GM19099 (cell line): ENCODE data around the gene TRPV4.

Experiments used
- POLR2A ChIP-seq: IDR thresholded peaks from 3 replicates; pipeline ENCODE4 v1.6.1; 2011; ENCODE audit warnings: low read depth; ENCODE audit not compliant: insufficient read length; ENCODE audit errors: extremely low read depth

Gene TRPV4

GRCh38 chr12:109839444-109839843, 6.2 kb upstream of the TRPV4 start:
- no peak for TF ChIP-seq POLR2A

GRCh38 chr12:109836916-109837315, 3.7 kb upstream of the TRPV4 start:
- no peak for TF ChIP-seq POLR2A

GRCh38 chr12:109835827-109836226, 2.6 kb upstream of the TRPV4 start:
- no peak for TF ChIP-seq POLR2A

- TF ChIP-seq POLR2A, result no peak
These were observed 474 bp downstream of the TRPV4 start for GRCh38 chr12:109832541-109833306.

- TF ChIP-seq POLR2A, result no peak
These were observed 1.3 kb downstream of the TRPV4 start for GRCh38 chr12:109831929-109832328.

- no peak for TF ChIP-seq POLR2A
These were observed 1.8 kb downstream of the TRPV4 start for GRCh38 chr12:109831365-109831764.

GRCh38 chr12:109830718-109831117, 2.5 kb downstream of the TRPV4 start:
- TF ChIP-seq POLR2A, result no peak

GRCh38 chr12:109830267-109830666, 2.9 kb downstream of the TRPV4 start:
- no peak for TF ChIP-seq POLR2A

- TF ChIP-seq POLR2A, result no peak
These were observed 3.5 kb downstream of the TRPV4 start for GRCh38 chr12:109829667-109830066.

- no peak for TF ChIP-seq POLR2A
These were observed 4.3 kb downstream of the TRPV4 start for GRCh38 chr12:109828754-109829511.

- no peak for TF ChIP-seq POLR2A
These were observed 5.3 kb downstream of the TRPV4 start for GRCh38 chr12:109827566-109828550.

- TF ChIP-seq POLR2A, result no peak
These were observed 6.1 kb downstream of the TRPV4 start for GRCh38 chr12:109827080-109827479.

GRCh38 chr12:109824731-109825130, 8.5 kb downstream of the TRPV4 start:
- TF ChIP-seq POLR2A, result no peak

- no peak for TF ChIP-seq POLR2A
These were observed 10.2 kb downstream of the TRPV4 start for GRCh38 chr12:109822951-109823411.

GRCh38 chr12:109822416-109822815, 10.8 kb downstream of the TRPV4 start:
- no peak for TF ChIP-seq POLR2A
